IMR-90 (cell line): ENCODE data around the gene C3orf52. TPM values are rescaled to one million over a fixed set of nuclear protein-coding genes. Genes with fewer than 3 reads are reported as not detected.

ENCODE experiments used
- ATAC-seq: fragments of 200-7000 bp; cut with Tn5 transposase; 2 replicates; pipeline ENCODE4 v1.9.1; 2020; ENCODE audit warnings: low read depth, mild to moderate bottlenecking, moderate library complexity
- BruUV-seq: library from RNA; stranded (reverse); fragments of 400-500 nt; replicated peaks from 2 replicates; lab custom pipeline; 2021; lab: Mats Ljungman, UMichigan
- CTCF ChIA-PET: fragments of 300-600 bp; formaldehyde crosslinking; extraction: SDS; loops from one replicate; lab custom pipeline; 2021; ENCODE audit warnings: antibody characterized with exemption; lab: Yijun Ruan, JAX
- POLR2A ChIA-PET: fragments of 300-600 bp; sonication (Branson Sonifier 250); formaldehyde crosslinking; loops from one replicate; lab custom pipeline; 2022; ENCODE audit warnings: antibody characterized with exemption; ENCODE audit not compliant: unreplicated experiment; lab: Charles Lee
- DNase-seq: peaks from one replicate; pipeline ENCODE4 v3.0.0; 2013
- H2AFZ ChIP-seq: replicated peaks from 2 replicates; pipeline ENCODE3; 2013; ENCODE audit warnings: low read length, mild to moderate bottlenecking; ENCODE audit not compliant: poor library complexity
- H2AK5ac ChIP-seq: 2 replicates; pipeline ENCODE4 v1.6.1; 2013; ENCODE audit warnings: low read depth, low read length, inconsistent platforms
- H2AK9ac ChIP-seq: replicated peaks from 2 replicates; pipeline ENCODE3; 2013; ENCODE audit warnings: mild to moderate bottlenecking, low read depth, low read length, moderate library complexity; ENCODE audit not compliant: poor library complexity
- H2BK120ac ChIP-seq: 2 replicates; pipeline ENCODE4 v1.6.1; 2013; ENCODE audit warnings: low read depth, low read length, inconsistent platforms
- H2BK15ac ChIP-seq: 3 replicates; pipeline ENCODE4 v1.6.1; 2013; ENCODE audit warnings: low read depth, low read length, inconsistent platforms
- H2BK20ac ChIP-seq: 2 replicates; pipeline ENCODE4 v1.6.1; 2013; ENCODE audit warnings: low read depth, mild to moderate bottlenecking, inconsistent platforms, low read length, moderate library complexity
- H2BK5ac ChIP-seq: 2 replicates; pipeline ENCODE4 v1.6.1; 2013; ENCODE audit warnings: mild to moderate bottlenecking, low read depth, low read length, inconsistent platforms; ENCODE audit not compliant: poor library complexity, severe bottlenecking
- H3K14ac ChIP-seq: replicated peaks from 2 replicates; pipeline ENCODE4 v1.6.1; 2013; ENCODE audit warnings: low read depth, low read length, inconsistent platforms
- H3K18ac ChIP-seq: 2 replicates; pipeline ENCODE4 v1.6.1; 2013; ENCODE audit warnings: low read depth, low read length, control low read depth
- H3K23ac ChIP-seq: 2 replicates; pipeline ENCODE4 v1.6.1; 2013; ENCODE audit warnings: low read depth, low read length, inconsistent platforms
- H3K27ac ChIP-seq: 2 replicates; pipeline ENCODE4 v1.5.1; 2013; ENCODE audit warnings: mild to moderate bottlenecking, control low read depth, low read length; ENCODE audit not compliant: insufficient read depth
- H3K27me3 ChIP-seq: 2 replicates; pipeline ENCODE4 v1.6.1; 2013; ENCODE audit warnings: low read length; ENCODE audit not compliant: control insufficient read depth, insufficient read depth
- H3K36me3 ChIP-seq: 2 replicates; pipeline ENCODE4 v1.6.1; 2013; ENCODE audit warnings: low read length, mixed read lengths; ENCODE audit not compliant: control insufficient read depth, insufficient read depth
- H3K4ac ChIP-seq: 2 replicates; pipeline ENCODE4 v1.6.1; 2013; ENCODE audit warnings: low read depth, low read length, inconsistent platforms
- H3K4me1 ChIP-seq: 2 replicates; pipeline ENCODE4 v1.6.1; 2013; ENCODE audit warnings: low read length, mixed read lengths; ENCODE audit not compliant: control insufficient read depth, insufficient read depth
- H3K4me2 ChIP-seq: 2 replicates; pipeline ENCODE4 v1.6.1; 2013; ENCODE audit warnings: low read depth, mild to moderate bottlenecking, control low read depth, low read length, moderate library complexity
- H3K4me3 ChIP-seq: 2 replicates; pipeline ENCODE4 v1.5.1; 2013; ENCODE audit warnings: low read depth, mild to moderate bottlenecking, control low read depth, low read length, moderate library complexity; ENCODE audit not compliant: insufficient read depth
- H3K56ac ChIP-seq: 2 replicates; pipeline ENCODE4 v1.6.1; 2013; ENCODE audit warnings: low read length, inconsistent platforms; ENCODE audit not compliant: insufficient read depth; ENCODE audit errors: extremely low read depth
- H3K79me1 ChIP-seq, 2 experiments: 2 replicates each; pipeline ENCODE4 v1.6.1; 2013; ENCODE audit warnings: low read length in 2 of 2, inconsistent platforms in 1 of 2, low read depth in 1 of 2
- H3K9ac ChIP-seq: 2 replicates; pipeline ENCODE4 v1.6.1; 2013; ENCODE audit warnings: low read depth, low read length, control low read depth
- H3K9me1 ChIP-seq: 2 replicates; pipeline ENCODE4 v1.6.1; 2013; ENCODE audit warnings: low read length, inconsistent platforms; ENCODE audit not compliant: insufficient read depth
- H3K9me3 ChIP-seq: 2 replicates; pipeline ENCODE4 v1.6.1; 2013; ENCODE audit warnings: low read length; ENCODE audit not compliant: control insufficient read depth, insufficient read depth
- H4K20me1 ChIP-seq: 2 replicates; pipeline ENCODE4 v1.6.1; 2013; ENCODE audit warnings: low read length, inconsistent platforms; ENCODE audit not compliant: insufficient read depth
- H4K5ac ChIP-seq: 2 replicates; pipeline ENCODE4 v1.6.1; 2013; ENCODE audit warnings: mild to moderate bottlenecking, low read depth, low read length, control low read depth
- H4K8ac ChIP-seq, 2 experiments: 2 replicates each; pipeline ENCODE4 v1.6.1; 2013; ENCODE audit warnings: low read depth in 2 of 2, low read length in 2 of 2, control low read depth in 1 of 2, inconsistent platforms in 1 of 2
- H4K91ac ChIP-seq: 2 replicates; pipeline ENCODE4 v1.6.1; 2013; ENCODE audit warnings: low read depth, low read length, inconsistent platforms; ENCODE audit not compliant: insufficient read depth
- BHLHE40 ChIP-seq: fragments of 150-350 bp; IDR thresholded peaks from 2 replicates; pipeline ENCODE4 v1.6.1; 2016; ENCODE audit warnings: mild to moderate bottlenecking, low read depth, low read length
- CEBPB ChIP-seq: IDR thresholded peaks from 2 replicates; pipeline ENCODE4 v1.6.1; 2012; ENCODE audit warnings: low read depth, low read length, improper control_type of control experiment
- FOS ChIP-seq: fragments of 150-350 bp; IDR thresholded peaks from 2 replicates; pipeline ENCODE4 v1.6.1; 2016; ENCODE audit warnings: low read depth, low read length
- MAZ ChIP-seq: IDR thresholded peaks from 2 replicates; pipeline ENCODE4 v1.6.1; 2012; ENCODE audit warnings: low read depth, mild to moderate bottlenecking, low read length, improper control_type of control experiment, moderate library complexity, borderline replicate concordance
- MXI1 ChIP-seq: IDR thresholded peaks from 2 replicates; pipeline ENCODE4 v1.6.1; 2012; ENCODE audit warnings: low read depth, mild to moderate bottlenecking, low read length, moderate library complexity, borderline replicate concordance
- POLR2A ChIP-seq: IDR thresholded peaks from 2 replicates; pipeline ENCODE4 v1.6.1; 2012; ENCODE audit warnings: mild to moderate bottlenecking, low read depth, low read length
- RFX5 ChIP-seq: IDR thresholded peaks from 2 replicates; pipeline ENCODE4 v1.8.0; 2012; ENCODE audit warnings: low read depth, mild to moderate bottlenecking, low read length, moderate library complexity
- USF2 ChIP-seq: fragments of 150-350 bp; IDR thresholded peaks from 2 replicates; pipeline ENCODE4 v1.6.1; 2017; ENCODE audit warnings: mild to moderate bottlenecking, antibody characterized with exemption, low read length, low read depth
- WGBS, 2 experiments: methylation state at CpG; one replicate each; pipeline versions ENCODE4 v1.1.5 to v1.1.7; 2013; ENCODE audit warnings: missing lambda C conversion rate in 2 of 2; ENCODE audit not compliant: insufficient read length in 1 of 2; ENCODE audit errors: extremely low coverage in 2 of 2; 5-methylcytosine and 5-hydroxymethylcytosine counted together
- dilution Hi-C: fragments of 300-500 bp; cut with HindIII; formaldehyde crosslinking; loops from one replicate; pipeline ENCODE4 v1.14.3; 2018; ENCODE audit warnings: low sequenced_read_pairs; ENCODE audit not compliant: unreplicated experiment
- in situ Hi-C: fragments of 300-500 bp; cut with MboI; formaldehyde crosslinking; loops from 3 replicates; pipeline ENCODE4 v1.14.3; 2019; ENCODE audit warnings: low sequenced_read_pairs, inconsistent platforms, mixed read lengths
- intact Hi-C: fragments of 100-400 bp; cut with micrococcal nuclease; formaldehyde crosslinking; loops from 2 replicates; pipeline ENCODE4 v1.10.0; 2022
- polyA plus RNA-seq, 3 experiments: library from polyadenylated mRNA; depleted of rRNA; stranded (reverse); fragments of >200 nt; gene quantifications; 2 replicates each; pipeline ENCODE4 v1.2.3, GENCODE V29; 2012; ENCODE audit warnings: low replicate concordance in 1 of 3
- total RNA-seq: library from RNA; depleted of rRNA; stranded (reverse); fragments of >200 nt; gene quantifications from 2 replicates; pipeline ENCODE4 v1.2.3, GENCODE V29; 2012

Gene C3orf52
- total and polyA plus RNA-seq, 2 of the 4 experiments (the other 2 are of a cell fraction) = 7.5 to 12.5 TPM

DNA sequence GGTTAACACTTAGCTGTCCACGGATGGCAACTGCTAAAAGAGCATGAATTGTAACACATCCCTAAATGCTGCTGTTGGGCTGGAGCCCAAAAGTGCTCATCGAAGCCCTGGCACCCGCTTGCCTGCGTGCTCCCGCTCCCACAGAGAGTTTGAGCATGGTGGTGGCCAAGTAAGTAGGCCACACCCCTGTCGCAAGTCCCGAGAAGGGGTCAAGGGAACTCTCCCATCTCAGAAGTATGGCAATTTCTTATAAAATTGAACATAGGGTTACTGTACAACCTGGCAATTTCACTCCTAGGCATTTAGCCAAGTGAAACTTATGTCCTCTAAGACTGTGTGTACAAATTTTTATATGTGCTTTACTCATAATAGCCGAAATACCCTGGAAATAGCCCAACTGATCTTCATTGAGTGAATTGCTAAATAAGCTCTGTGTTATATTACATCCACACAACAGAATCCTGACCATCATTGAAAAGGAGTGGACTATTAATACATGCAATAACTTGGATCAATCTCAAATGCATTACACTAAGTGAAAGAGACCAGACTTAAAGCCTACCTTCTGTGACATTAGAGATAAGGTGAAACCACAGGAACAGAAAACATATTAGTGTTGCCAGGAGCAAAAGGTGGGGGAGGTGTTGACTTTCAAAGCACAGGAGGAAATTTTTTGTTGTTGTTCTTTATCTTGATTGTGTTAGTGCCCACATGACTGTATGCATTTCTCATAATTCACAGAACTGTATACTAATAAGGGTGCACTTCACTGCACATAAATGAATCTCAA lies 48.3 kb downstream of the C3orf52 start:
- Histone ChIP-seq H2BK5ac (no peak overlapping the region), H2AK5ac (no peak overlapping the region), H2BK20ac (no peak overlapping the region), H3K4me2 (no peak overlapping the region), H3K27me3 (no peaks in the 10 kb centered on the region), H3K9me1 (peaks cover 3% of the 10 kb centered on the region; the same call in 1 of the 2 replicates), H3K9me3 (no peaks in the 10 kb centered on the region), H2AK9ac (no peak overlapping the region), H3K14ac (no peak overlapping the region), H3K36me3 (no peaks in the 10 kb centered on the region), H3K18ac (no peak overlapping the region), H3K9ac (no peak overlapping the region), H2BK120ac (no peak overlapping the region), H3K4me3 (no peak overlapping the region), H3K56ac (no peak overlapping the region), H4K20me1 (no peaks in the 10 kb centered on the region), H4K5ac (no peak overlapping the region), H2AFZ (no peak overlapping the region), H3K23ac (no peak overlapping the region), H3K27ac (no peak overlapping the region), H4K8ac (no peak overlapping the region), H4K91ac (no peak overlapping the region), H2BK15ac (no peak overlapping the region), H3K4ac (no peak overlapping the region), H3K79me1 (no peaks in the 10 kb centered on the region), H3K4me1 (no peaks in the 10 kb centered on the region)
- ChIA-PET POLR2A (no interaction called here), CTCF (no interaction called here)
- intact Hi-C loops (loop anchor here (5.0 kb wide), 1 partner anchor 158 kb away; the partner anchor contains the start of gene SLC9C1), in situ Hi-C loops (loop anchor here (25.0 kb wide), 1 partner anchor 378 kb away; no protein-coding TSS in a partner anchor), dilution Hi-C loops (no loop called here)
- no peak for DNase-seq
- no peak for ATAC-seq
- BruUV-seq = no TSS peak
- no CpG with 5 or more reads among the region's 8 CpGs for WGBS, 2 experiments
- TF ChIP-seq BHLHE40 (no peak), USF2 (no peak), MAZ (no peak), POLR2A (no peak), CEBPB (no peak), RFX5 (no peak), MXI1 (no peak), FOS (no peak)
